Measurements from ENCODE around the gene NR0B1.

Gene NR0B1

GRCh38 chrX:30262763-30263162 lies 46.4 kb downstream of the NR0B1 start:
- no peak for DNase-seq

- no peak for DNase-seq
These were observed 48.2 kb downstream of the NR0B1 start for GRCh38 chrX:30261012-30261411.

- DNase-seq = no peak
These were observed 49.3 kb downstream of the NR0B1 start for GRCh38 chrX:30259927-30260326.

Data from activated CD4-positive, alpha-beta T cell treated with anti-CD3 and anti-CD28 coated beads, Interleukin-10, Interleukin-2, amounts not matched to agents 100 ng/mL and 50 ng/mL, durations not matched to agents 16 hours and 8 hours (primary cell).